DOHH2 (cell line): ENCODE data around the gene STARD10.

Source experiments
- EZH2phosphoT487 ChIP-seq: fragments of 200-600 bp; sonication (generic); IDR thresholded peaks from 2 replicates; pipeline ENCODE4 v1.6.1; 2017; ENCODE audit warnings: borderline replicate concordance, mild to moderate bottlenecking, antibody characterized with exemption, low read length, moderate library complexity, mixed read lengths
- TF ChIP-seq, protein P1 (sequence below): fragments of 200-600 bp; sonication (generic); IDR thresholded peaks from one replicate; pipeline ENCODE4 v1.5.1; 2014; ENCODE audit warnings: antibody characterized with exemption, mild to moderate bottlenecking, low read depth, low read length; ENCODE audit not compliant: poor library complexity, severe bottlenecking

DNA sequence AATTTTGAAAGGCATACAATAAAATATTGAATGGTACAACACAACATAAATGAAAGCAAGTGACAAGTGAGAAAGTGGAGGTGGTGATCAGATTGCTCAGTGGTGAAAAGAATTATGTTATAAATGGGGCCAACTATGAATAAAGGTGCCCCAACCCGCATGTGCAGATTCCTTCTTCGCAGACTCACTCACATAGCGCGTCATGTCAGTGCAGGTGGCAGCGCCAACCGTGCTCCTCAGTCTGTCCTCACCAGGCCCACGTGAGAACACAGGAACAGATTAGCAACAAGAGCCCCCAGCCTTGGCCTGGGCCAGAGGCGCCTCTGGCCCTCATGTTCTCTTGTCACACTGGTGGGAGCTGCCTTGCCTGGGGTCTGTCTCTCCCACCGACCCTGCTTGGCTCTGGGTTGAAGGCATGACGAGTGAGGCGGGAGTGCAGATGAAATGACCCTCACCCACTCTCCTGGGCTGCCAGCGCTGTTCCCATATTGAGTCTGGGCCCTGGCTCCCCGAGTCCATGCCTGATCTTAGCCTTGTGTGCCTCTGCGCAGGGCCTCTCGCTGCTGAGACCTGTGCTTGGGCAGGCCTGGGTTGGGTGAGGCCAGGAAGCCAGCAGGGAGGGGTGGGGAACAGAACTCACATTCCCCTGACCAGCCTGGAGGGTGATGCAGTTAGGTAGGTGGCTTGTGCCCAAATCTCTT, 26.7 kb upstream of the STARD10 start:
- TF ChIP-seq, protein P1, sequence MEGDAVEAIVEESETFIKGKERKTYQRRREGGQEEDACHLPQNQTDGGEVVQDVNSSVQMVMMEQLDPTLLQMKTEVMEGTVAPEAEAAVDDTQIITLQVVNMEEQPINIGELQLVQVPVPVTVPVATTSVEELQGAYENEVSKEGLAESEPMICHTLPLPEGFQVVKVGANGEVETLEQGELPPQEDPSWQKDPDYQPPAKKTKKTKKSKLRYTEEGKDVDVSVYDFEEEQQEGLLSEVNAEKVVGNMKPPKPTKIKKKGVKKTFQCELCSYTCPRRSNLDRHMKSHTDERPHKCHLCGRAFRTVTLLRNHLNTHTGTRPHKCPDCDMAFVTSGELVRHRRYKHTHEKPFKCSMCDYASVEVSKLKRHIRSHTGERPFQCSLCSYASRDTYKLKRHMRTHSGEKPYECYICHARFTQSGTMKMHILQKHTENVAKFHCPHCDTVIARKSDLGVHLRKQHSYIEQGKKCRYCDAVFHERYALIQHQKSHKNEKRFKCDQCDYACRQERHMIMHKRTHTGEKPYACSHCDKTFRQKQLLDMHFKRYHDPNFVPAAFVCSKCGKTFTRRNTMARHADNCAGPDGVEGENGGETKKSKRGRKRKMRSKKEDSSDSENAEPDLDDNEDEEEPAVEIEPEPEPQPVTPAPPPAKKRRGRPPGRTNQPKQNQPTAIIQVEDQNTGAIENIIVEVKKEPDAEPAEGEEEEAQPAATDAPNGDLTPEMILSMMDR, result no peak
- no peak for TF ChIP-seq EZH2phosphoT487
